Mesenteric fat pad (tissue), 1 donor: Measurements from ENCODE around the gene TBP. TPM values are rescaled to one million over a fixed set of nuclear protein-coding genes. Genes with fewer than 3 reads are reported as not detected.
A peak's percentile ranks its signal among the peaks of the same experiment; 100 is the strongest.
"Not testable (repeated sequence)": the region's sequence is repeated elsewhere in the genome, so short reads cannot be mapped to it uniquely, and the experiment has no call there.

Experiments
- DNase-seq: peaks from one replicate; pipeline ENCODE4 v3.0.0-alpha.2; 2020; ENCODE audit warnings: low spot score
- long read RNA-seq: library from polyadenylated mRNA; unstranded; transcript quantifications from one replicate; pipeline ENCODE4 v2.0.0, GENCODE V29; 2020
- total RNA-seq: library from RNA; stranded (reverse); fragmentation: NEBNext Ultra II Directional; extraction: Animal tissue kit (Norgen Biotek cat#: 25700); gene quantifications from one replicate; pipeline ENCODE4 v1.2.1, GENCODE V29; 2021
- donor health status: DM: yes; HTN: yes; CAD: no.

The TBP gene
- total RNA-seq, result 10.6 TPM
- long read RNA-seq, transcript TBP-202 (8 exons, 1,903 nt), result major isoform, 13 of 26 reads
- long read RNA-seq, partial matches to known transcripts, result 6 of 26 reads
- long read RNA-seq, other reads (novel, unspliced or antisense), result 3 of 26 reads

- peak; percentile 98 for DNase-seq
These were observed at the start of gene TBP for GRCh38 chr6:170554013-170554795. Gene TBP, plus strand, starts transcription at chr6:170554369. Its CDS starts 2,661 bp downstream, at chr6:170557030.

GRCh38 chr6:170504479-170504878 is 49.7 kb upstream of the TBP start:
- no peak for DNase-seq

GRCh38 chr6:170505306-170505705 is 48.9 kb upstream of the TBP start:
- no peak for DNase-seq

- no peak for DNase-seq
These were observed 47.7 kb upstream of the TBP start for GRCh38 chr6:170506446-170506845.

- DNase-seq, result not testable (repeated sequence)
These were observed 46.4 kb upstream of the TBP start for GRCh38 chr6:170507728-170508127.

GRCh38 chr6:170508275-170508674 is 45.9 kb upstream of the TBP start:
- not testable (repeated sequence) for DNase-seq

GRCh38 chr6:170508892-170509722 is 45.1 kb upstream of the TBP start:
- not testable (repeated sequence) for DNase-seq

GRCh38 chr6:170509723-170510018 is 44.5 kb upstream of the TBP start:
- DNase-seq, result no peak

- no peak for DNase-seq
These were observed 43.5 kb upstream of the TBP start for GRCh38 chr6:170510631-170511030.

GRCh38 chr6:170512249-170512648 is 41.9 kb upstream of the TBP start:
- DNase-seq, result no peak

GRCh38 chr6:170514908-170515307 is 39.3 kb upstream of the TBP start:
- no peak for DNase-seq

- DNase-seq, result no peak
These were observed 37.2 kb upstream of the TBP start for GRCh38 chr6:170516783-170517616.

- DNase-seq, result no peak
These were observed 31.5 kb upstream of the TBP start for GRCh38 chr6:170522565-170523183.

GRCh38 chr6:170523256-170524171 is 30.7 kb upstream of the TBP start:
- no peak for DNase-seq

GRCh38 chr6:170524172-170524502 is 30.0 kb upstream of the TBP start:
- DNase-seq, result no peak

GRCh38 chr6:170525795-170526194 is 28.4 kb upstream of the TBP start:
- no peak for DNase-seq

- DNase-seq, result not testable (repeated sequence)
These were observed 26.2 kb upstream of the TBP start for GRCh38 chr6:170527995-170528394.

GRCh38 chr6:170529839-170530469 is 24.2 kb upstream of the TBP start:
- DNase-seq, result no peak

- DNase-seq, result no peak
These were observed 21.2 kb upstream of the TBP start for GRCh38 chr6:170532867-170533488.
